GM21529 (cell line): ENCODE data around the gene LPA.
"Not testable (repeated sequence)": the region's sequence is repeated elsewhere in the genome, so short reads cannot be mapped to it uniquely, and the experiment has no call there.

Source experiments
- ATAC-seq: cut with Tn5 transposase; IDR thresholded peaks from one replicate; pipeline ENCODE4 v1.9.1; 2021; ENCODE audit not compliant: unreplicated experiment

The LPA gene, protein sequence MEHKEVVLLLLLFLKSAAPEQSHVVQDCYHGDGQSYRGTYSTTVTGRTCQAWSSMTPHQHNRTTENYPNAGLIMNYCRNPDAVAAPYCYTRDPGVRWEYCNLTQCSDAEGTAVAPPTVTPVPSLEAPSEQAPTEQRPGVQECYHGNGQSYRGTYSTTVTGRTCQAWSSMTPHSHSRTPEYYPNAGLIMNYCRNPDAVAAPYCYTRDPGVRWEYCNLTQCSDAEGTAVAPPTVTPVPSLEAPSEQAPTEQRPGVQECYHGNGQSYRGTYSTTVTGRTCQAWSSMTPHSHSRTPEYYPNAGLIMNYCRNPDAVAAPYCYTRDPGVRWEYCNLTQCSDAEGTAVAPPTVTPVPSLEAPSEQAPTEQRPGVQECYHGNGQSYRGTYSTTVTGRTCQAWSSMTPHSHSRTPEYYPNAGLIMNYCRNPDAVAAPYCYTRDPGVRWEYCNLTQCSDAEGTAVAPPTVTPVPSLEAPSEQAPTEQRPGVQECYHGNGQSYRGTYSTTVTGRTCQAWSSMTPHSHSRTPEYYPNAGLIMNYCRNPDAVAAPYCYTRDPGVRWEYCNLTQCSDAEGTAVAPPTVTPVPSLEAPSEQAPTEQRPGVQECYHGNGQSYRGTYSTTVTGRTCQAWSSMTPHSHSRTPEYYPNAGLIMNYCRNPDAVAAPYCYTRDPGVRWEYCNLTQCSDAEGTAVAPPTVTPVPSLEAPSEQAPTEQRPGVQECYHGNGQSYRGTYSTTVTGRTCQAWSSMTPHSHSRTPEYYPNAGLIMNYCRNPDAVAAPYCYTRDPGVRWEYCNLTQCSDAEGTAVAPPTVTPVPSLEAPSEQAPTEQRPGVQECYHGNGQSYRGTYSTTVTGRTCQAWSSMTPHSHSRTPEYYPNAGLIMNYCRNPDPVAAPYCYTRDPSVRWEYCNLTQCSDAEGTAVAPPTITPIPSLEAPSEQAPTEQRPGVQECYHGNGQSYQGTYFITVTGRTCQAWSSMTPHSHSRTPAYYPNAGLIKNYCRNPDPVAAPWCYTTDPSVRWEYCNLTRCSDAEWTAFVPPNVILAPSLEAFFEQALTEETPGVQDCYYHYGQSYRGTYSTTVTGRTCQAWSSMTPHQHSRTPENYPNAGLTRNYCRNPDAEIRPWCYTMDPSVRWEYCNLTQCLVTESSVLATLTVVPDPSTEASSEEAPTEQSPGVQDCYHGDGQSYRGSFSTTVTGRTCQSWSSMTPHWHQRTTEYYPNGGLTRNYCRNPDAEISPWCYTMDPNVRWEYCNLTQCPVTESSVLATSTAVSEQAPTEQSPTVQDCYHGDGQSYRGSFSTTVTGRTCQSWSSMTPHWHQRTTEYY (N-terminal part only)

DNA sequence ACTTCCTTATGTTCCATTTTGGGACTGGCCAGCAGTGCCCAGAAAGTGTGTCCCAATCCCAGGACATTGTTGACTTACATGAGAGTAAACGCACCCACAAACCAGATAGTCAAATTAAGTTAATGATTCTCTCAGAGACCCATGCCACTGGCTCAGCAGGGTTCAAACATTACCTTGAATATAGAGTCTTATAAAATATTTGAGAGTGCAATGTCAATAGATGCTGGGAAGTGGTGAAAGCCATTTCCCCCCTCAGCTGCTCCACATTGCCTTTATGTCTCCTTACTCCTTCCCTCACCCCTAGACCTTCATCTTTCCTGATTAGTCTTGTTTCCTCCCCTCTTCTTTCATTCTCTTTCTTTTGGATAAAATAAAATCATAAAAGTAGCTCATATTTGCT, at the start of gene LPA:
Gene LPA (minus strand): TSS at position 78 of the 400 bp plus-strand sequence. CDS start 61 bp downstream, at position 17.
- ATAC-seq = not testable (repeated sequence)

DNA sequence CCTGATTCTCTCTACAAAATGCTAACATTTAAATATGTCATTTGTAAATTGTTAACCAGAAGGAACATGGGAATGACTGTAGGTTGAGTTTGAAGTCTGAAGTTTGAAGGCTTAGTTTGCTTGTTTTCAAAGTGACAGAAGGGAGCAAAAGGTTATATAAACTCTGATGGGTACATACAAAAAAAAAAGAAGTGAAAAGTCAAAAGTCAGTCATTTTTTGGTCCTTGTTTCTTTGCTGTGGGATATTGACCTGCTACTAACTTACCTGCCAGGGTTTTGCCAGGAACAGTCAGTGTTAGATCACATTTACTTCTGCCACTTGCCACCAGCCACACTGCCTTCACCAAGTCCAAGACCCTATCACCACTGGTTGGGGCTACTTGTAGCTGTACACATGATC, 44.9 kb upstream of the LPA start:
- ATAC-seq = not testable (repeated sequence)

DNA sequence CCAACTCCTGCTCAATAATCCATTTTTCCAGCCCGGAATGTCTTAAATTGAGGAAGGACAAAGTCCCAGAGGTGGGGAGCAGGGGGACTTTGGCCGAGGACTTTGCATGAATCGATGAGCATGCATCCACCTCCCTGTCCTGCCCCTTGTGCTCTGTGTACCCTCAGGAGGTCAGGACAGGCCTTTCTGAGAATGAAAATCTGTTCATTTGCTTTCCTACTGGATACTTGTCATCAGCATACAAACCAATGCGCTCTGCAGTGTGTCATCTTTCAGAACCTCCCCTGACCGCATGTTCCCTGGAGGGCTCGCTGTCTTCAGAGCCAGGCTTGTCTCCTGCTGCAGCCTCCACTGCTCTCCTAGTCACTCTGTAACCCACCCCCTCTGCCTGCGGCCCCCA, 40.6 kb upstream of the LPA start:
- ATAC-seq = not testable (repeated sequence)

DNA sequence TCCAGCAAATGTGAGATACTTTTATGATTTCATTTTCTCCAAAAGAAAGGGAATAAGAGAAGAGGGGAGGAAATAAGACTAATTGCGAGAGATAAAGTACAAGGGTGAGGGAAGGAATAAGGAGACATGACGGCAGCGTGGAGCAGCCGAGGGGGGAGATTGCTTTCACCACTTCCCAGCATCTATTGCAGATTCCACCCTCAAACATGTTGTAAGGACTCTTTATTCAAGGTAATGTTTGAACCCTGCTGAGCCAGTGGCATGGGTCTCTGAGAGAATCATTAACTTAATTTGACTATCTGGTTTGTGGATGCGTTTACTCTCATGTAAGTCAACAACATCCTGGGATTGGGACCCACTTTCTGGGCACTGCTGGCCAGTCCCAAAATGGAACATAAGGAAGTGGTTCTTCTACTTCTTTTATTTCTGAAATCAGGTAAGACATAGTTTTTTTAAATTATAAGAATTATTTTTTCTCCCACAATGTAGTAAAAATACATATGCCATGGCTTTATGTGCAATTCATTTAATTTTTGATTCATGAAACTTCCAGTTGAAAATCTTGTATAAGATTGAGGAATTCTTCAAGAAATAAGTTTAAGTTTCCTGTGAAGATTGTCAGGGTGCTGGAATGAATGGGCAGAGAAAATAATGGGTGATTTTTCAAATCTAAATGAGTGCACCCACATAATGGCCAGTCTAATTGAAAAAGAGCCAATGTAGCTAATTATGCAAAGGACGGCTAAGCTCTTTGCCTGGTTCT, 38.0 kb upstream of the LPA start, which contains the start of gene PLG:
Gene PLG (plus strand): TSS at position 327 of the 763 bp plus-strand sequence. CDS start 61 bp downstream, at position 388.
- not testable (repeated sequence) for ATAC-seq

DNA sequence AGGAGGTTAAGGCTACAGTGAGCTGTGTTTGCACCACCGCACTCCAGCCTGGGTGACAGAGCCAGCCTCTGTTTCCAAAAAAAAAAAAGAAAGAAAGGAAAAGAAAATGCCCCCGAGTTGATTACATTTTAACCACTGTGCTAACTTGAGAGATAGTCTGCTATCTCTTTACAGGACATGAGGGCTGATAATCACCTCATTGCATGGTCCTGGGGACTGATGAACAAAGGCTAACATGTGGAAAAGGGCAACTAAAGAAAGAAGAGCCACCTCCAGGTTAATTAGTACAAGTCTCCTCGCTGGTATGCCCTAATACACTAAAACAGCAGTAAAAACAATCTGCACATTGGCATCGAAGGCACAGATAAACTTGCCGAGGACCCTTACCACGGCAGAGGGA, 33.8 kb upstream of the LPA start:
- no peak for ATAC-seq

DNA sequence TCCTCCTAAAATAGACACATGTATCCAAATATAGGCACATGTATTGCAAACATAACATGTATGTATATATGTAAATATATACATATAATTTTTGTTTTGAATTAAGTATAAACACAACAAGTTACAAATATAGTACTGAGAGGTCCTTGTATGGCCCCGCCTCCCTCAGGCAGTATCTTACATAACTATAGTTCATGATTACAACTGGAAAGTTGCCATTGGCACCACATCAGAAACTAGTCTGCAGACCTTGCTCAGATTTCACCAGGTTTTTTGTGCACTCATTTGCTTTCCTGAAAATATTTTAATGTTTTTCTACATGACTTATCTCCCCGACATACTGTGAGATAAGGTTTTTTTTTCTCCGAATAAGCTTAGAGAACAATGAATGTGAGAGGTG, 32.8 kb upstream of the LPA start:
- not testable (repeated sequence) for ATAC-seq

DNA sequence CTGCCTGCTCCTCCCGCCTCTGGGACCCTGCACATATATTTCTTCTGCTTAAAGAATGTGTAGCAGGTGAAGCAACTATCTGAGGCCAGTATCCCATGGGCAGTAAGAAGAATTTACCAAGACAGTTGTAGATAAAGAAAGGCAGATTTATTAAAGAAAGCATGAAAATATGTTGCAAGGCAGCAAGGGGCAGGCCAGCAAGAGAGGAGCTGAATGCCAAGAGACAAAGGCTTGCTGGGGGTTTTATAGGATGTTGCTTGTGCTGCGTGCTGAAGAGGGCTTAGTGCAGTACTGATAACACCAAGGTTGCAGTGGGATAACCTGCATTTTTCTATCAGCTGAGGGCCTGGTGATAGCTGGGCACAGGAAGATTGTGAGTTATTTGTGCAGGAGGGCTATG, 31.5 kb upstream of the LPA start:
- ATAC-seq = not testable (repeated sequence)

DNA sequence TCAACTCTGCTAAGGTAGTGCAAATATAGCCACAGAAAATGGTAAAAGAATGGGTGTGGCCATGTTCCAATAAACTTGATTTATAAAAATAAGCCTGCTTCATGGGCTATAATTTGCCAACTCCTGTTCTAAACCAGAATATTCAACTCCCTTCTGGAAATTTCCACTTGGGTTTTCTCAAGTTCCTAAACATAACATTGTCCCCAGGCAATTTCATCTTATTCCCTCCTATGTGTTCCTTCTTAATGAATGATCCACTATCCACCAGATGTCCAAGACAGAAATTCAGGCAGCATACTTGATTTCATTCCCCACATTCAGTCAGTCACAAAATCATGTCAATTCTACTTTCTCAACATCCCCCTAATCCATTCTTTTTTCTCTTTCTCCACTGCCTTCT, 30.9 kb upstream of the LPA start:
- not testable (repeated sequence) for ATAC-seq

DNA sequence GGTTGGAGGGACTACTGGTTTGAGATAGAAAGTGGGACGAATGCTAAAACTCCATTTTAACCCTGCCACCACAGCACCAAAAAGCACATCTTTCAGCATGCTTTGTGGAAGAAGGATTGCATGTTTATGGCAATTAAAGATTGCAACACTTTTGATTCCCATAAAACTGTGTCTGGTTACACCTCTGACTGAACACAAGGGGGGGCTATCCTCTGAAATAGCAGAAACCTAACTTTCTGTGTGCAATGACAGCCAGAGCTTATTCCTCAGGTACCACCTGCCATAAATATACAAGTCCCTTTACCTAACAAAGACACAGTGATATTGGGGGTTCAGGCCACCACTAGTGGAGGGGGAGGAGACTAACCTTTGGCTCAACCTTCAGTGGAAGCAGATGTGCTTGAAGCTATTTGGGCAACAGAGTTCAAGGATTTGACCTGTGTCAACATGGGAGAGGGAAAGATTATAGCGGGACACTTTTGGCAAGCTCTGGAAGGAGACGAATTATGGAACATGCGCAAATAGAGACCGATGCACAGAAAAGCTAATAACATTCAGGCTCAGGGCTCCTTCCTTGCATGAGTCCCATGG, 28.4 kb upstream of the LPA start:
- ATAC-seq = no peak

DNA sequence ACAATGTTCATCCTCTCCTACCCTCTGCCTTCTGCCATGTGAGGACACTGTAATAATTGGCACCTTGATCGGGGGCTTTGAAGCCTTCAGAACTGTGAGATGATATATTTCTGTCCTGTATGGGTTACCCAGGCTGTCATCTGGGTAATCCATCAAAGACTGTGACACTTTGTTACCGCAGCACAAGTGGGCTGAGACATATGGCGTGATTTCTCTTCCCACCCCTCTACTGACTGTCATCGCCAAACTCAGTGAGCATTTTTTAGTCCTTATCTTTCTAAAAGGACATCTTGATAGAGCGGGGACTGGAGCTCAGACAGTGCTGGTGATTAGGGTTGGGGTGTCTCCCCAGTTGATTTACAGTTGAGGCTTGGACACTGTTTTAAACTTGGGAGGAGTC, 27.5 kb upstream of the LPA start:
- ATAC-seq = no peak

DNA sequence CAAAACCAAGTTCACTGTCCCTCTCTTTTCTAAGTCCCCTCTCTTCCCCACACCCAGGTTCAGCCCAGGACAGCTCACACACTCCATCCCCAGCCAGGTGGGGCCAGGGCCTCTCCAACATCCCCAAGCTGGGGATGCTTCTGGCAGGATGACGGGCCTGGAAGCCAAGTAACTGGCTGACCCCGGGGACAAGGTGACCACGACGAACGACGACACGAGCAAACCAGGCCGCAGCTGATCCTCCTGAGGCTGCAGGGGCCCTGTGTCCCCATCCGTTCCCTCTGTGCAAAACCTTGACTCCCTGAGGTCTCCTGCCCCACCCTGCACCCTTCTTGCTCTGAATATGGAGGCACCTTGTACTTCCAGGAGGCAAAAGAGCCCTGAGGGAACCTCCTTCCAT, 26.4 kb upstream of the LPA start:
- ATAC-seq = no peak

DNA sequence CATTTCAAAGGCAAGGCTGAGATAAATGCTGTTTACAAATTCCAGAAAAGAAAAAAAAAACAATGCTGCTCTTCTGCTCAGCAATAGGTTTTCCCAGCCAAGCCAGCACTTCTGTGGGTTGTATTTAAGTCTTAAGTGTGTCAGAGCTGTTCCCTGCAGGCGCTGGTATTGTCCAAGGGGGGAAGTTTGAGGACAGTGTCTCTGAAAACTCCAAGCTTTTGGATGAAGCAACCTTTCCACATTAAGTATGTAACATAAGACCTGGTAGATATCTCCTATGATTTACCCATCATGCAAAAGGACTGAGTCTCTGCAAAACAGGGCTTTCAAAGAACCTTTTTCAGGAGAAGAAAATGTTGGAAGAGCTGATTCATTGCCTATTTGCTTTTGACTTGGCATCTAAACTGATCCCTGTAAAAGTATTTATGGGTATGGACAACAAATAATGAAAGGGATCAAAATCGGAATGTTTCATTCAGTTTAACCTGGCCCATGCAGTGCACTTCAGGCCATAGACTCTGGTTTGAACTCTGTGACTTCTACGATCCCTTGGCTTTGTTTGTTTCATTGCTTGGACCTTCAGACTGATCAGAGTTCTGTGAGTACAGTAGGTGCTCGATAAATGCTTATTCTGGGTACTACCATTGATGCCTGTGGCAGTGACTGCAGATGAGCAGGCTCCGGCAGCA, 21.8 kb upstream of the LPA start:
- no peak for ATAC-seq

DNA sequence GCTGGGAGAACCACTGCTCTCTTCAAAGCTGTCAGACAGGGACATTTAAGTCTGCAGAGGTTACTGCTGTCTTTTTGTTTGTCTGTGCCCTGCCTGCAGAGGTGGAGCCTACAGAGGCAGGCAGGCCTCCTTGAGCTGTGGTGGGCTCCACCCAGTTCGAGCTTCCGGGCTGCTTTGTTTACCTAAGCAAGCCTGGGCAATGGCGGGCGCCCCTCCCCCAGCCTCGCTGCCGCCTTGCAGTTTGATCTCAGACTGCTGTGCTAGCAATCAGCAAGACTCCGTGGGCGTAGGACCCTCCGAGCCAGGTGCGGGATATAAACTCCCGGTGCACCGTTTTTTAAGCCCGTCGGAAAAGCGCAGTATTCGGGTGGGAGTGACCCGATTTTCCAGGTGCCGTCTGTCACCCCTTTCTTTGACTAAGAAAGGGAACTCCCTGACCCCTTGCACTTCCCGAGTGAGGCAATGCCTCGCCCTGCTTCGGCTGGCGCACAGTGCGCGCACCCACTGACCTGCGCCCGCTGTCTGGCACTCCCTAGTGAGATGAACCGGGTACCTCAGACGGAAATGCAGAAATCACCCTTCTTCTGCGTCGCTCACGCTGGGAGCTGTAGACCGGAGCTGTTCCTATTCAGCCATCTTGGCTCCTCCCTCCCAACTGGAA, 21.2 kb upstream of the LPA start:
- not testable (repeated sequence) for ATAC-seq

DNA sequence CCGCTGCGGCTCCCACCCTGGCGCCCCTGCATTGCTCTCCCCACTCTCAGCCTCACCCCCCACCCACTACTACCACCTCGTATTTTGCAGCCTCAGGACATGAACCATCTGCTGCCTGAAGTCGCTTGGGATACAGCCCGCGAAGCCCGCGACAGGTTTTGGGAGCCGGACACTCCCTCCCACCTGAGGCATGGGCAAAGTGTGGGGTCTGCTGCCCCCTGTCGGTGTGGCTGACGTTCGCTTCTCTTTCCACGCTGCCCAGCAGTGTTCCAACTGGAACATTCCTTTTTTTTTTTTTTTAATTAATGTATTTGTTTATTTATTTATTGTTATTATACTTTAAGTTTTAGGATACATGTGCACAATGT, 15.3 kb upstream of the LPA start:
- ATAC-seq = no peak

DNA sequence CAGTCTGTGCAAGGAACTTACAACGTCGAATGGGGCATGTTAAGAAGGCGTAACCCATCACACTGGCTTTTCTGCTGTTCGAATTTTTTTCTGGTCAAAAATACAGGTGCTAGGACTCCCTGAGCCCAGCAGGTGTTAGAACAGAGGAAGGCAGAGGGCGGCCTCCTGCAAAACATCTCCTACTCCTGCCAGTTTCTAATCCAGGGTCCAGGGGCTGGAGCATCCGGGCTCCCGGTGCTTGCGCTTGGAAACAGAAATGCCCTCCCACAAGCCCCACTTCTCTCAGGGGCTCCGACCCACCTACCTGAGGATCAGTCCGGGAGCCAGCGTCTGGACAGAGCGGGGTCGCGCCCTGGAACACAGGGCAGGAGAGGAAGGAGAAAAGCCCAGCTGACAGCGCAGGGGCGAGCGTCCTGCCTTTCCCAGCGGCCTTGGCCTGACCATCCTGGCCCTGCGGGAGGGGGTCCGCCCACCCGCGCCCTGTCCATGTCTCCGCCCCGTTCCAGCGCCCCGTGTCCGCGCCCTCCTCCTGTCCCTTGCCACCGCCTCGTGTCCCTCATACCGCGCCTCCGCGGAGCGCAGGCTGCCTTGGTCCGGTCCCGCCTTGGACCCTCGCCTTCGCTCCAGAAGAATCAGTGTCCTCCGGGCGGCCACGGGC, 14.8 kb upstream of the LPA start:
- ATAC-seq = no peak

DNA sequence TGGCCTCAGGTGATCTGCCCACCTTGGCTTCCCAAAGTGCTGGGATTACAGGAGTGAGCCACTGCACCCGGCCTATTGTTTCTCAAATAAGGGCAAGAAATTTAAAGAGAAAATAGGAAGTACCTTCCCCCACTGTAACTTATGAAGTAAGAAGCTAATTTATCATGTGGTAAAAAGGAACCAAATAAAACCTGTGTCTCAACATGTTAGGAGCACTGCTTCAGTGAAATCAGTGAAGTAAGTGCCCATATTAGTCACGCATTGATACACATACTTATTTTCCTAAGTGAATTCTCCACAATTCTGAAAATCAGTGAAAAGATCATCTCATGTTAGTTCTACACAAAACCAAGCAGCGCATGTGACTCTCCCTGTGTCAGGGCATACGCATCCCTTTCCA, 14.2 kb upstream of the LPA start:
- ATAC-seq = no peak

DNA sequence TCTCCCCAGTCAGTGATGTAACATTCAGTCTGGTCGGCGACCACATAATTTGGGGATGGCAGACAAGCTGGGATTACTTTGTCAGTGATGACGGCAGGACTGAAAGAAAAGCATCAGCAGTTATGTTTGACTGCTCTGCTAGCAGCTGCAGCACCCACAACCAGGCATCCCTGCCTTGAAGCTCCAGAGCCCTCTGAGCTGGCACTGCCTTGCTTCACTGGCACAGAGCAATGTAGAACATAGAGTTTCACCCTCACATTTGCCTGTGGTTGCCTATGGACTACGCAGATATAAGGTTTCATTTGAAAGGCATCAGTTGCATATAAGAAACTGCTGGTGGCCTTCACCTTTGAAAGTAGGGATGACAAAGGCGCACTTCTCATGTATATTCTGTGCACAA, 12.3 kb upstream of the LPA start:
- ATAC-seq = not testable (repeated sequence)

DNA sequence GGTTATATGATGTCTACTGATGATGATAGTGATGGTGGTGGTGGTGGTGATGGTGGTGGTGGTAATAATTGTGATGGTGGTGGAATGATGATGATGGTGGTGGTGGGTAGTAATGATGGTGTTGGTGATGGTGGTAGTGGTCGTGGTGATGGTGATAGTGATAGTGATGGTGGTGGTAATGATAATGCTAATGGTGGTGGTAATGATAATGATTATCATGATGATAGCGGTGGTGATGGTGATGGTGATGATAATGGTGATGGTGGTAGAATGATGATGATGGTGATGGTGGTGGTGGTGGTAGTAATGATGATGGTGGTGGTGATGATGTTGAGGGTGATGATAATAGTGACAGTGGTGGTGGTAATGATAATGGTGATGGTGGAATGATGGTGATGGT, 4.5 kb upstream of the LPA start:
- ATAC-seq = no peak
